Peyer's patch (tissue), 4 donors: ENCODE results near the gene SELL. TPM values are rescaled to one million over a fixed set of nuclear protein-coding genes. Genes with fewer than 3 reads are reported as not detected.

ENCODE experiments used
- DNase-seq, 3 donors: peaks; one replicate each; pipeline ENCODE4 v3.0.0-alpha.2; 2017 to 2019
- H3K27ac ChIP-seq, 4 donors: fragments of 200-600 bp; sonication (generic); one replicate each; pipeline ENCODE4 v1.5.1; 2016 to 2019
- H3K27me3 ChIP-seq, 2 donors: fragments of 200-600 bp; sonication (generic); one replicate each; pipeline ENCODE4 v1.5.1; 2019
- H3K36me3 ChIP-seq, 3 donors: fragments of 200-600 bp; sonication (generic); one replicate each; pipeline ENCODE4 v1.5.1; 2016 to 2019
- H3K4me1 ChIP-seq, 4 donors: fragments of 200-600 bp; sonication (generic); one replicate each; pipeline ENCODE4 v1.5.1; 2016 to 2019
- H3K4me3 ChIP-seq, 4 donors: fragments of 200-600 bp; sonication (generic); 1 replicate in 3 of 4; 2 replicates in 1 of 4; pipeline ENCODE4 v1.5.1; 2016 to 2019; ENCODE audit warnings: mild to moderate bottlenecking in 1 of 4
- H3K9me3 ChIP-seq, 4 donors: fragments of 200-600 bp; sonication (generic); one replicate each; pipeline ENCODE4 v1.5.1; 2016 to 2019; ENCODE audit warnings: mild to moderate bottlenecking in 1 of 4
- POLR2A ChIP-seq, 2 donors: fragments of 450-650 bp; IDR thresholded peaks; one replicate each; pipeline ENCODE4 v1.5.1; 2017; ENCODE audit warnings: antibody characterized with exemption in 2 of 2, mild to moderate bottlenecking in 2 of 2, moderate library complexity in 2 of 2
- total RNA-seq, 4 donors: library from RNA; depleted of rRNA; stranded (reverse); fragments of >200 nt; gene quantifications; one replicate each; pipeline ENCODE4 v1.1.0, GENCODE V29; 2016
- TF ChIP-seq, protein P1 (sequence below), 6 experiments: fragments of 450-650 bp in 4 of 6; fragments of 200-600 bp in 2 of 6; sonication (generic) in 1 of 6; IDR thresholded peaks; one replicate each; pipeline ENCODE4 v1.5.1; 2017 to 2019; ENCODE audit warnings: antibody characterized with exemption in 6 of 6, mild to moderate bottlenecking in 3 of 6, moderate library complexity in 1 of 6

Gene SELL
- 1 to 10 TPM in 1 of 4 donors, under 1 TPM in 1, not detected in 2; 0.35 to 9.9 TPM for total RNA-seq

DNA sequence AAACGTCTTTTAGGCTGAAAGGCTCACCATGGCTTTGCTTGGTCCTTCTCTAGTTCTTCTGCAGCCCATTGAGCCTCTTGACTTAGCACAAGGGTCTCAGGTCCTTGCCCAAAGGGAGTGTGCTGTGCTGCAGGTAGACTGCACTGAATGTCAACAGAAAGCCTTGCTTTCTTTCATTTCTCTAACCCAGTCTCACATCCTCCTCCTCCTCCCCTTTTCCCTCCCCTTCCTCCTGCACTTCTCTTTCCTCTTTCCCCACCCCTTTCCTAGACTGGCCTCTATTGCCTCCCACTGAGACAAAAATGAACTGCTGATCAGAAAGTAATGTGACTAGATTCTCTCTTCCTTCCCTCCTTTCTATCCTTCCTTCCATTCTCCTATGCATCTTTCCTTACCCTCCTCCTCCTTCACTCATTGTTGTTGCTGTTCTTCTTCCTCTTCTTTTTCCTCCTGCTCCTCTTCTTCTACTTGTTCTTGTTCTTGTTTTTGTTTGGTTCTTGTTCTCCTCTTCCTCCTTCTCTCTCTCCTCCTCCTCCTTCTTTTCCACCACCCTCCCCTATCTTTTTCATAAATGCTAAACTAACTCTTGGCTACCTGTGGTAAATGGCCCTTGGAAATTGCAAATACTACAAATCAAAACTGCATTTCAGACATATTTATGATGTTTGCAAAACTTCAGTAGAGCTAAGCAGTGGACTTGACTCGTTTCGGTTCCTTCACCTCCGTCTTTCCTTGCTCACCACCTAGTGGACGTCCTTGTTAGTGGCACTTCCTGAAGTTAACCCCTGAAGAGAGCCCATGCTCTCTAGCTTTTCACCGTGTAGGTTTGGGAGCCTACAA, at the start of gene SELL:
SELL (minus strand) TSS at position 152 of the 840 bp plus-strand sequence; CDS start at position 30, 122 bp downstream.
- Histone ChIP-seq H3K36me3 (no peaks in the 10 kb centered on the region), H3K27me3 (no peaks in the 10 kb centered on the region), H3K27ac (peak within 1 kb of the TSS in 1 of 4 donors; percentile 72), H3K4me3 (peak within 1 kb of the TSS in 3 of 4 donors; percentile 16 to 31 (median 19)), H3K4me1 (no peaks in the 10 kb centered on the region), H3K9me3 (no peaks in the 10 kb centered on the region)
- no peak for TF ChIP-seq POLR2A (IDR thresholded peaks at IDR 0.05)
- TF ChIP-seq, protein P1, sequence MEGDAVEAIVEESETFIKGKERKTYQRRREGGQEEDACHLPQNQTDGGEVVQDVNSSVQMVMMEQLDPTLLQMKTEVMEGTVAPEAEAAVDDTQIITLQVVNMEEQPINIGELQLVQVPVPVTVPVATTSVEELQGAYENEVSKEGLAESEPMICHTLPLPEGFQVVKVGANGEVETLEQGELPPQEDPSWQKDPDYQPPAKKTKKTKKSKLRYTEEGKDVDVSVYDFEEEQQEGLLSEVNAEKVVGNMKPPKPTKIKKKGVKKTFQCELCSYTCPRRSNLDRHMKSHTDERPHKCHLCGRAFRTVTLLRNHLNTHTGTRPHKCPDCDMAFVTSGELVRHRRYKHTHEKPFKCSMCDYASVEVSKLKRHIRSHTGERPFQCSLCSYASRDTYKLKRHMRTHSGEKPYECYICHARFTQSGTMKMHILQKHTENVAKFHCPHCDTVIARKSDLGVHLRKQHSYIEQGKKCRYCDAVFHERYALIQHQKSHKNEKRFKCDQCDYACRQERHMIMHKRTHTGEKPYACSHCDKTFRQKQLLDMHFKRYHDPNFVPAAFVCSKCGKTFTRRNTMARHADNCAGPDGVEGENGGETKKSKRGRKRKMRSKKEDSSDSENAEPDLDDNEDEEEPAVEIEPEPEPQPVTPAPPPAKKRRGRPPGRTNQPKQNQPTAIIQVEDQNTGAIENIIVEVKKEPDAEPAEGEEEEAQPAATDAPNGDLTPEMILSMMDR (IDR thresholded peaks at IDR 0.05): peak; percentile 54 to 86 (median 77)
- peak in 2 of 3 donors; percentile 75 to 90 for DNase-seq

DNA sequence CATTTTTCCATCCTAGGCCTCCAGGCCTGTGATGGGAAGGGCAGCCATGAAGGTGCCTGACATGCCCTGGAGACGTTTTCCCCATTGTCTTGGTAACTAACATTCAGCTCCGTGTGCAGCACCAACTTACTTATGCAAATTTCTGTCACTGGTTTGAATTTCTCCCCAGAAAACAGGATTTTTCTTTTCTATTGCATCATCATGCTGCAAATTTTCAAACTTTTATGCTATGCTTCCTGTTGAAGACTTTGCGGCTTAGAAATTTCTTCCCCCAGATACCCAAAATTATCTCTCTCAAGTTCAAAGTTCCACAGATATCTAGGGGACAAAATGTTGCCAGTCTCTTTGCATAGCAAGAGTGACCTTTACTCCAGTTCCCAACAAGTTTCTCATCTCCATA, 47.6 kb upstream of the SELL start:
- Histone ChIP-seq H3K36me3 (no peaks in the 10 kb centered on the region), H3K27me3 (no peaks in the 10 kb centered on the region), H3K4me1 (peaks cover 0 to 7% (median 0%) of the 10 kb centered on the region in 4 donors), H3K27ac (no peak overlapping the region), H3K9me3 (no peaks in the 10 kb centered on the region), H3K4me3 (no peak overlapping the region)
- TF ChIP-seq POLR2A (IDR thresholded peaks at IDR 0.05): no peak
- TF ChIP-seq, protein P1 (IDR thresholded peaks at IDR 0.05): no peak
- DNase-seq: no peak

DNA sequence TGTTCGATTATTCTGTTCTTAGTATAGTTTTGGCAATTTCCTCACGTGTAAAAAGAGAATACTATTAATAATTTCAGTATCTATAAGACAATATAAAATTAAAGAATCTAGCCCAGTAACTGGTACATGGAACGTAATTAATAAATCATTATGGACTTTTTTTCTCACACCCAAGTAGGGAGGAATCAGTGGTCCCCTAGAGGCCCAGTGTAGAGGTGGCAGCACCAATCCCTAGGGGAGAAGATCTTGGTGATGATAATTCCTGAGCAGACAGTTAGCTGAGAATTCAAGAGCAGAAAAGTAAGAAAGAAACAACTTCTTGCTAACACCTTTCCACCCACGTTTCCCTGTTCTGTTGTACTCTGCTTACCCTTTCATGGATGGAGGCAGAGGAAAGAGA, 42.1 kb upstream of the SELL start:
- Histone ChIP-seq H3K36me3 (no peaks in the 10 kb centered on the region), H3K27ac (no peak overlapping the region), H3K9me3 (no peaks in the 10 kb centered on the region), H3K4me1 (no peaks in the 10 kb centered on the region), H3K4me3 (no peak overlapping the region), H3K27me3 (no peaks in the 10 kb centered on the region)
- DNase-seq: no peak
- TF ChIP-seq, protein P1 (IDR thresholded peaks at IDR 0.05): peak in 1 of 6 experiments; percentile 5
- TF ChIP-seq POLR2A (IDR thresholded peaks at IDR 0.05): no peak

DNA sequence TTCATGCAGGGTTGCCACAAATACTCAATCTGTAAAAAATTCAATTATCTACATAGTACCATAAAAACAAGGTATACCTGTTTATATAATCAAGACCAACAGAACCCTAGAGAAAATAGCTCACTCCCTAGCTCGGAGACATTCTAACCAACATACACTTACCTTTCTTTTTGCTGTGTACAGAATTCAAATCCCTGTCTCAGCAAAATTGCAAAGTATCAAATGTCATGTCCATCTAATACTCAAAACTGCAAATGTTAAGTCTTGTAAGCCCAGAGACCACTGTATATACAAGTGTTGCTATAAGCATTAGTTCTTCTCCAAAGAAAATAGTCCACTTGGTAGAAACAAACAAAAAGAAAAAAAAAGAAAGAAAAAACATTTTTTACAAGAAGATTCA, 38.6 kb upstream of the SELL start:
- H3K27me3 ChIP-seq: no peaks in the 10 kb centered on the region
- no peaks in the 10 kb centered on the region for H3K9me3 ChIP-seq
- TF ChIP-seq POLR2A (IDR thresholded peaks at IDR 0.05): no peak
- TF ChIP-seq, protein P1 (IDR thresholded peaks at IDR 0.05): no peak
- H3K27ac ChIP-seq: no peak overlapping the region
- no peaks in the 10 kb centered on the region for H3K4me1 ChIP-seq
- DNase-seq: no peak
- H3K36me3 ChIP-seq: no peaks in the 10 kb centered on the region
- no peak overlapping the region for H3K4me3 ChIP-seq

DNA sequence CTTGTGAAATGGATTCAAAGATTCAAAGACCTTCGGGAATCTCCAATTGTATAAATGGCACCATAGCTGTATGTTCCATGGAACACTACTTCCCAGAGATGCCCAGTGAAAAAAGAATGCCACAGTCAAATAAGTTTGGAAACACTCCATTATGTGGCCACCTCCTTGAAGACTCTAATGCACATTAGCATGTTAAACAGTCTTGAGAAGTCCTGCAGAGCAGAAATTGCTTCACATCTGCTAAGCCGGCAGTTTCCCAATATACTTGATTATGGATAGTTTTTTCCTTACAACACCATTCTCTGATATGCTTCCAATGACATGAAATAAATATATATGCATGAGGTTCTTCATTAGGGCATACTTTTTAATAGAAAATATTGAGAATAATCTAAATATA, 35.1 kb upstream of the SELL start:
- no peak for DNase-seq
- Histone ChIP-seq H3K27ac (no peak overlapping the region), H3K9me3 (no peaks in the 10 kb centered on the region), H3K4me3 (no peak overlapping the region), H3K27me3 (no peaks in the 10 kb centered on the region), H3K4me1 (no peaks in the 10 kb centered on the region), H3K36me3 (no peaks in the 10 kb centered on the region)
- TF ChIP-seq POLR2A (IDR thresholded peaks at IDR 0.05): no peak
- TF ChIP-seq, protein P1 (IDR thresholded peaks at IDR 0.05): no peak
